HG03565 (cell line): ENCODE measurements around the gene COX14.

Experiments
- ATAC-seq: cut with Tn5 transposase; IDR thresholded peaks from one replicate; pipeline ENCODE4 v1.9.1; 2021; ENCODE audit warnings: mild to moderate bottlenecking, moderate library complexity; ENCODE audit not compliant: unreplicated experiment

Gene COX14

DNA sequence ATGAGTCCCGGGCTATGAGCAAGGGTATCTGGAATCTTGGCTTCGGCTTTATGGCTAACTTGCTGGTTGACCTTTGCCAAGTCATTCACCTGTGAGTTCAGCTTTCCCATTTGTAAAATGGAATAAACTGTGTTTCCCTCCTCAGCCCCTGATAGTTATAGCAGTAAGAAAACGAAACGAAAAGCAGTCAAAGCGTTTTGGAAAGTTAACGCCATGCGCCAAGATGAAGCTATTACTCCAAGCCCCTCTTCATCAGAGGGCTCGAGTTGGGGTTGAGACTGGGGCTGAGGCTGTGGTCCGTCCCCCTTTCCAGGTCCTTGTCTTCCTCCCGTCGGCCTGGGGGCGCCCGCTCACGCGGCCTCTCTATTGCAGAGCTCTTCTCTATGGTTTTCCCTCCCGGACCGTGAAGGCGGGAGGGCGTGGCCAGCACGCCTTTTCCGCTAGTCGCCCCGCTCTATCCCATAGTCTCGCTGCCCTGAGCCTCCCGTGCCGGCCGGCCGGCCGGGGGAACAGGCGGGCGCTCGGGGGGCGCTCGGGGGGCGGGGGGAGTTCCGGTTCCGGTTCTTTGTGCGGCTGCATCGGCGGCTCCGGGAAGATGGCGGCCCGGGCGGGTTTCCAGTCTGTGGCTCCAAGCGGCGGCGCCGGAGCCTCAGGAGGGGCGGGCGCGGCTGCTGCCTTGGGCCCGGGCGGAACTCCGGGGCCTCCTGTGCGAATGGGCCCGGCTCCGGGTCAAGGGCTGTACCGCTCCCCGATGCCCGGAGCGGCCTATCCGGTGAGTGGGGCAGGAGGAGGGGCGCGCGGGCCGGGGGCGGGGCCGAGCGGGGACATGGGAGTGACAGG is 27.0 kb upstream of the COX14 start, which contains the start of gene SMARCD1:
TSS of gene SMARCD1 (plus strand) at position 568 of the 840 bp plus-strand sequence. CDS start at position 596, 28 bp downstream.
- ATAC-seq = peak; percentile 53

GRCh38 chr12:50085615-50086072 is 26.4 kb upstream of the COX14 start:
- no peak for ATAC-seq

GRCh38 chr12:50086148-50086547 is 25.9 kb upstream of the COX14 start:
- ATAC-seq = no peak

DNA sequence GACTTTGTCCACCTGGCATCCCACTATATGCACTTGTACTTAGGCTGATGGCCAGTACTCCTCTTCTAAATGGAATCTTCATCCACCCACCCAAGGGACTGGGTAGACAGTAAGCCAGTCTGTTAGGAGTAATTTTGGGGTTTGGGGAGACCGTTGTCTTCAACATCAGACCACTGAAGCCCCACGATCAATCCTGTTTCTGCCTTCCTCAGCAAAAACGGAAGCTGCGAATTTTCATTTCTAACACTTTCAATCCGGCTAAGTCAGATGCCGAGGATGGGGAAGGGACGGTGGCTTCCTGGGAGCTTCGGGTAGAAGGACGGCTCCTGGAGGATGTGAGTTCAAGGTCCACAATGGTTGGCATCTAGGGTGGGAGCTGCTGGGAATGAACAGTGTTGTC is 24.9 kb upstream of the COX14 start:
- ATAC-seq = no peak

- ATAC-seq = no peak
Measured at GRCh38 chr12:50087995-50088394, 24.0 kb upstream of the COX14 start.

- ATAC-seq = no peak
Measured at GRCh38 chr12:50088577-50089335, 23.3 kb upstream of the COX14 start.

GRCh38 chr12:50089730-50090129 is 22.3 kb upstream of the COX14 start:
- no peak for ATAC-seq

GRCh38 chr12:50090391-50090790 is 21.6 kb upstream of the COX14 start:
- no peak for ATAC-seq

GRCh38 chr12:50097952-50098351 is 14.1 kb upstream of the COX14 start:
- ATAC-seq = no peak

DNA sequence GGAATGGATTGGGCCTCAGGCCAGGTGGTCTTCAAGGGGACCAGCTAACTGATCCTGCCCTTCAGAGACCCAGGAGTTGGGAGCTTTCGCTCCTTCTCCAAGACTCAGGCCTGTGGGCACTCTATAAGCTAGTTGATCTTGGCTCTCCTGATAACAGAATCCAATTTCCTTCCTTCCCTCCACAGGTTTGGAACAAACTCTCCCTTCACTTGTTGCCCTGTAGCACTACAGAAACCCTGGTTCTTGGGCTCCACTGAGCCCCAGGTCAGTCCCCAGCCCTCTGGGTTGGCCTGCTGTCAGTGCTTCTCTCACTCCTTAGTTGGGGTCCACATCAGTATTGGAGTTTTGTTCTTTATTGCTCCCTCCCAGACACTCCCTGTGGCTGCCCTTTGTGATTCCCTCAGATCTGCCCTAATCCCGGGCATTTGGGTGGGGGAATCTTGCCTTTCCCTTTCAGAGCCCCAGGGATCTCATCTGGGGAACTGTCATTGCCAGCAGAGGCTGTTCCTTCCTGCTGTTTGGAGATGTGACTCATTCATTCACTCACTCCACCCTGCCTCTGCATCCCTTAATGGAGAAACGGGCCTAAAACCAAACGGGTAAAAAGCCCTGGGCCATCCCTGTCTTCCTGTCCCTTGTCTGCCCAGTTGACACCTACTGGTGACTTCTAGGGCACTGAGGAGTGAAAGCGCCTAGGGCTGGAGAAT is 12.6 kb upstream of the COX14 start:
- ATAC-seq = no peak

DNA sequence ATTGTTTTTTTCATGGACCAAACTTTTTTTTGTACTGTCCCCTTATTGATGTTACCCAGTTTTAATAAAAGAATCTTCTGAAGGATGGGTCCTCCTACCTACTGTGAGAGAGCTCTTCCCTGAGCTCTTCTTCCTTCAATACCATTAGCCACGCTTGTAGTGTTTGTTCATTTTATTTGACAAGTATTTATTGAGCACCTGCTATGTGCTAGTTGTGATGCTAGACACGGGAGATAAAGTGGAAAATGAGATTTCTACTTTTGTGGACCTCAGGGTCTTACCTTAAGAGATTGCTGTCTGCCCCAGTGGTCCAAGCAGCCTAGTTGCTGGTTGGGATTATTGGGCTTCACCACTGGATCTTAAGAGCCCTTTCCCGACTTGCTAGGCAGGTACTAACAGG is 11.5 kb upstream of the COX14 start:
- no peak for ATAC-seq

- no peak for ATAC-seq
Measured at GRCh38 chr12:50101663-50102062, 10.4 kb upstream of the COX14 start.

- no peak for ATAC-seq
Measured at GRCh38 chr12:50102131-50102531, 9.9 kb upstream of the COX14 start.

- no peak for ATAC-seq
Measured at GRCh38 chr12:50102646-50103309, 9.3 kb upstream of the COX14 start.

GRCh38 chr12:50103351-50103750 is 8.7 kb upstream of the COX14 start:
- no peak for ATAC-seq

DNA sequence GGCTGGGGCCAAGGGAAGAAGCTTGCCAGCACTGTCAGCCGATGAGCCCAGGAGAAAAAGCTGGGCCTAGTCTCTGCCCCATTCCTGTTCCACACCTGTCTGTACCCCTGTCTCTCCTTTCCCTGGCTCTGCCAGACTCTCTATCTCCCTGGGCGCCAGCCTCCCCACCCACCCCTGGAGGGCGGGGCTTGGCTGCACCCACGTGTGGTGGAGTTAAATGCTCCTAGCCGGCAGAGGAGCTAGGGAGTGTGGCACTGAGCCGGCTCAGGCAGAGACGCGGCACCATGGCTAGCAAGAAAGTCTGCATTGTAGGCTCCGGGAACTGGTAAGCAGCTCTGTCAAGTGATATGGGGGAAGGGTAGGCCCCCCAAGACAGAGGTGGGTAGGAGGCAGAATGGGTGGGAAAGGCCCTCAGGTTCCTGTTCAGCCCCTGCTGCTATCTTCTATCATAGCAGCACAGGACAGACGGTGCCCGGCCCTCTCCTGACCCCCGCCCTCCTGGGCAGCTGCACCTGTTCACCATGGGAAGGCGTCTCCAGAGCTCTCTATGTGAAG is 8.2 kb upstream of the COX14 start, which contains the start of gene GPD1:
TSS of gene GPD1 (plus strand) at position 242 of the 555 bp plus-strand sequence. CDS start at position 285, 43 bp downstream.
- no peak for ATAC-seq

DNA sequence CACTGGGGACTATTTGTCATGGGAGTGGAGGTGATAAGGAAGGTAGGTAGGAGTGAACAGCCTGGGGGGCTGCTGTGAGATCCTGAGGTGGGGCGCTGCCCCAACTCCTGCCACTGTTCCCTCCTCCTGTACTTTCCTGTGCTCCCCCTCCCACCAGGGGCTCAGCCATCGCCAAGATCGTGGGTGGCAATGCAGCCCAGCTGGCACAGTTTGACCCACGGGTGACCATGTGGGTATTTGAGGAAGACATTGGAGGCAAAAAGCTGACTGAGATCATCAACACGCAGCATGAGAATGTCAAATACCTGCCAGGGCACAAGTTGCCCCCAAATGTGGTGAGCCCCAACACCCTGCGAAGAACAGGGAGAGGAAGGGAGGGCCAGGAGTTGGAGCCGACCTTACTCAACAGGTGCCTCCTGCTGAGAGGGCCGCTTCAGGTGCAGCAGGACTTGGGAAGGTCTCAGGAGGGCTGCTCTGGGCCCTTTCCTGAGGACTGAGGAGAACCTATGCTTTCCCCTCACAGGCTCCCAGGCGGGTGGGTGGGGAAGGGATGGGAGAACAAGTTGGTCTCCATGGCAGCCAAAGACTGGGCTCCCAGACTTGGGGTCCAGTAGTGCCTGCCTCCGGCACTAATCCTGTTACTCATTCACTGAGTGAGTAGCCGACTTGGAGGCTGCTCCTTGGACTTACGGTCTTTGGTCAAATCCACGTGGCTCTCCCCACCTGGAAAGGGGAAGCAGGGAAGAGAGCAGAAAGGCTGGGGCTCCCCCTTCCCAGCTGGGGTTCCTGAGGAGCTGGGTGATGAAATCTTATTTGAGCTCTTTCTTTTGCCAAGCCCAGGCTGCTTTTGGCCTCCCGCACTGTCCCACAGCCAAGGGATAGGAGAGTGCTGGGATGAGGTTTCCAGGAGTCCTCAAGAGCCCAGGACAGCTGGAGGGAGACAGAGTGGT is 7.3 kb upstream of the COX14 start:
- ATAC-seq = no peak

- ATAC-seq = no peak
Measured at GRCh38 chr12:50105913-50106450, 6.1 kb upstream of the COX14 start.

DNA sequence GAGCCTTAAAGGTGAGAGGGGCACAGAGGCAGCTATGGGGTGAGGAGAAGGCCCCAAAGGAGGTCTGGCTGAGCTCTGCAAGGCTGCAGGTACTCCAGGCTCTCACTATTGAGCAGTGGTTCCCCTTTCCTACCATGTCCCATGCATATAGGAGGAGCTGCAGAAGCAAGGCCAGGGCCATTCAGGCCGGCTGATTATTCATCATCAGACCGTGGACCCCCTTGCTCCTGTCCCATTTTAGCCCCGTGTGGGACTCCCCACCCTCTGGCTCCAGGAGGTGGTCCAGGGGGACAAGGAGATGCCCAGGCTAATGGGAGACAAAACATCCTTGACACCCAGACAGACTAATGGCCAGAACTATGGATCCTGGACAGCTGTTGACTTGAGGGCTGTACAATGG is 5.1 kb upstream of the COX14 start:
- no peak for ATAC-seq
